Measurements from ENCODE around the gene FEV.

GRCh38 chr2:219010162-219010756 is 25.3 kb upstream of the FEV start:
- TF ChIP-seq, protein P1, sequence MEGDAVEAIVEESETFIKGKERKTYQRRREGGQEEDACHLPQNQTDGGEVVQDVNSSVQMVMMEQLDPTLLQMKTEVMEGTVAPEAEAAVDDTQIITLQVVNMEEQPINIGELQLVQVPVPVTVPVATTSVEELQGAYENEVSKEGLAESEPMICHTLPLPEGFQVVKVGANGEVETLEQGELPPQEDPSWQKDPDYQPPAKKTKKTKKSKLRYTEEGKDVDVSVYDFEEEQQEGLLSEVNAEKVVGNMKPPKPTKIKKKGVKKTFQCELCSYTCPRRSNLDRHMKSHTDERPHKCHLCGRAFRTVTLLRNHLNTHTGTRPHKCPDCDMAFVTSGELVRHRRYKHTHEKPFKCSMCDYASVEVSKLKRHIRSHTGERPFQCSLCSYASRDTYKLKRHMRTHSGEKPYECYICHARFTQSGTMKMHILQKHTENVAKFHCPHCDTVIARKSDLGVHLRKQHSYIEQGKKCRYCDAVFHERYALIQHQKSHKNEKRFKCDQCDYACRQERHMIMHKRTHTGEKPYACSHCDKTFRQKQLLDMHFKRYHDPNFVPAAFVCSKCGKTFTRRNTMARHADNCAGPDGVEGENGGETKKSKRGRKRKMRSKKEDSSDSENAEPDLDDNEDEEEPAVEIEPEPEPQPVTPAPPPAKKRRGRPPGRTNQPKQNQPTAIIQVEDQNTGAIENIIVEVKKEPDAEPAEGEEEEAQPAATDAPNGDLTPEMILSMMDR (IDR thresholded peaks at IDR 0.05): peak in 2 of 4 experiments; percentile 32 to 58
- TF ChIP-seq POLR2A (IDR thresholded peaks at IDR 0.05) (no peak), POLR2AphosphoS5 (IDR thresholded peaks at IDR 0.05) (no peak)

Measured in prostate gland (tissue), 2 donors.